ENCODE results near the gene VPS52. TPM values are rescaled to one million over a fixed set of nuclear protein-coding genes. Genes with fewer than 3 reads are reported as not detected.
"Not testable (repeated sequence)": the region's sequence is repeated elsewhere in the genome, so short reads cannot be mapped to it uniquely, and the experiment has no call there.

Gene VPS52
- total RNA-seq, 1 donor from 2014 or later = 38.8 TPM

- ATAC-seq = peak; percentile 1
Measured at GRCh38 chr6:33249732-33250630, 21.7 kb downstream of the VPS52 start.

- peak; percentile 96 for ATAC-seq
Measured at GRCh38 chr6:33248932-33249731, 22.5 kb downstream of the VPS52 start.

DNA sequence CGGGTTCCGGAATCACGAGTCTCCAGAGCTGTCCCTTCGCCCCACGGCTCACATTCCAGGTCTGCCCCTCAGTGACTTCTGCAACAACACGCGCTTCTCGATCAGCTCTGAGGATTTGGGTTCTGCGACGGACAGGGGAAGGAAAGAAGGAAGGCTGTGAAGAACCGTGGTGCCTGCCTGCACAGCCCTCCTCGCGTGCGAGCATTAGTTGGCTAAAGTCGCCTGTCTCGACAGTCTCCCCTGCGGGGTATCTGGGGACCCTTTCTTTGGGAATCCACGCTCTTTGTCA, 23.1 kb downstream of the VPS52 start:
- ATAC-seq = peak; percentile 4

- peak; percentile 75 for ATAC-seq
Measured at GRCh38 chr6:33247977-33248642, 23.6 kb downstream of the VPS52 start.

- no peak for ATAC-seq
Measured at GRCh38 chr6:33243476-33243875, 28.2 kb downstream of the VPS52 start.

DNA sequence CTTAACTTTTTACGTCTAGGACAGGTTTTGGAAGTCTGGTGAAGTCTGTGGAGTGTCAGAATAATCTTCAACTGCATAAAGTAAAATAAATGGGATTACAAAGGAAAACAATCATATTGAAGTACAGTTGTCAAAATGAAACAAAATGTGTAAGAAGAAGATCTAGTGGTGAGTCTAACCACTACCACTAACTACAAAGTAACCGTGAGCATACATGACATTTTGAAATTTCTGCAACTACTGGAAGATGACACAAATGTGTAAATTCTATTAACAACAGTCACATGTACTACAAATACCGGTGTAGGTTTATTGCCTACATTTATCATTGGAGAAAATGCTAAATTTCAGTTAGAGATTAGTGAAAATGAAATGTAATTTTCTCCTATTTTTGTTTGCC, 29.7 kb downstream of the VPS52 start:
- no peak for ATAC-seq

GRCh38 chr6:33237741-33238140, 33.9 kb downstream of the VPS52 start:
- no peak for ATAC-seq

DNA sequence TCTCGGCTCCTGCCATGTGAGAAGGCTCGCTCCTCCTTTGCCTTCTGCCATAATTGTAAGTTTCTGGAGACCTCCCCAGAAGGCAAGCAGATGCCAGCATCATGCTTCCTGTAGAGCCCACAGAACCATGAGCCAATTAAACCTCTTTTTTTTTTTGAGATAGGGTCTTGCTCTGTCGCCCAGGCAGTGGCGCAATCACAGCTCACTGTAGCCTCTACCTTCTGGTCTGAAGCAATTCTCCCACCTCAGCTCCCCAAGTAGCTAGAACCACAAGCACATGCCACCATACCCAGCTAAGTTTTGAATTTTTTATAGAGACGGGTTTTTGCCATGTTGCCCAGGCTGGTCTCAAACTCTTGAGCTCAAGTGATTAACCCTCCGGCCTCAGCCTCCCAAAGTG, 34.8 kb downstream of the VPS52 start:
- no peak for ATAC-seq

GRCh38 chr6:33236328-33236727, 35.3 kb downstream of the VPS52 start:
- ATAC-seq = no peak

GRCh38 chr6:33235221-33235634, 36.4 kb downstream of the VPS52 start:
- no peak for ATAC-seq

DNA sequence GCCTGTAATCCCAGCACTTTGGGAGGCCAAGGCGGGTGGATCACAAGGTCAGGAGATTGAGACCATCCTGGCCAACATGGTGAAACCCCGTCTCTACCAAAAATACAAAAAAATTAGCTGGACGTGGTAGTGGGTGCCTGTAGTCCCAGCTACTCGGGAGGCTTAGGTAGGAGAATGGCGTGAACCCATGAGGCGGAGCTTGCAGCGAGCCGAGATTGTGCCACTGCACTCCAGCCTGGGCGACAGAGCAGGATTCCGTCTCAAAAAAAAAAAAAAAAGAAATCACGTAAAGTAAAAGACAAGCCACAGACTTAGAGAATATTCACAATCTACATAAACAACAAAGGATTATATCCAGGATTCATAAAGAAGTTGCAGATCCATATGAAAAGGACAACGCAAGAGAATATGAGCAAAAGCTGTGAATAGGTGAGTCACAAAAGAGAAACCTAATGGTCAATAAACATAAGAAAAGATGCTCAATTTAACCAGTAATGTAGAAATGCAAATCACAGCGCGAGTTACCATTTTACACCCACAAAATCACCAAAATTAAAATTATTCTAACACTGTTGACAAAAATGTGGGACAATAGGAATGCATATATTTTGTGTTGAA, 45.1 kb downstream of the VPS52 start:
- not testable (repeated sequence) for ATAC-seq

DNA sequence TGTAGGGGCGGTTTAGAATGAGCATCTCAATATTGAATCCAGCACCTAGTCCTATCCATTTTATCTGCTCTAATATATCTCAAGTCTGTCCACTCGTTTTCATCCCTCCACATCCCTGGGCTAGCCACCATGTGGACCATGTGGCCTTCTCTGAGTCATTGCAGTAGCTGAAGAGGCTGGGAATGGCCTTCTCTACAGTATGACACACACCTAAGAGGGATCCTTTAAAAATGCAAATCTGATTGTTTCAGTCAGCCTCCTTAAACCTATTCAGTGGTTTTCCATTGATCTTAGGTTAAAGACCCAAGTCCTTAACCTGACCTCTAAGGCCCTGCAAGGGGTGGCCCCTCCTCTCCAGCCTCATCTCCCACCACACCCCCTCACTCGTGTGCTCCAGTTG, 54.0 kb downstream of the VPS52 start:
- no peak for ATAC-seq

- ATAC-seq = no peak
Measured at GRCh38 chr6:33217246-33217645, 54.4 kb downstream of the VPS52 start.

GRCh38 chr6:33216117-33216649, 55.5 kb downstream of the VPS52 start:
- ATAC-seq = no peak

DNA sequence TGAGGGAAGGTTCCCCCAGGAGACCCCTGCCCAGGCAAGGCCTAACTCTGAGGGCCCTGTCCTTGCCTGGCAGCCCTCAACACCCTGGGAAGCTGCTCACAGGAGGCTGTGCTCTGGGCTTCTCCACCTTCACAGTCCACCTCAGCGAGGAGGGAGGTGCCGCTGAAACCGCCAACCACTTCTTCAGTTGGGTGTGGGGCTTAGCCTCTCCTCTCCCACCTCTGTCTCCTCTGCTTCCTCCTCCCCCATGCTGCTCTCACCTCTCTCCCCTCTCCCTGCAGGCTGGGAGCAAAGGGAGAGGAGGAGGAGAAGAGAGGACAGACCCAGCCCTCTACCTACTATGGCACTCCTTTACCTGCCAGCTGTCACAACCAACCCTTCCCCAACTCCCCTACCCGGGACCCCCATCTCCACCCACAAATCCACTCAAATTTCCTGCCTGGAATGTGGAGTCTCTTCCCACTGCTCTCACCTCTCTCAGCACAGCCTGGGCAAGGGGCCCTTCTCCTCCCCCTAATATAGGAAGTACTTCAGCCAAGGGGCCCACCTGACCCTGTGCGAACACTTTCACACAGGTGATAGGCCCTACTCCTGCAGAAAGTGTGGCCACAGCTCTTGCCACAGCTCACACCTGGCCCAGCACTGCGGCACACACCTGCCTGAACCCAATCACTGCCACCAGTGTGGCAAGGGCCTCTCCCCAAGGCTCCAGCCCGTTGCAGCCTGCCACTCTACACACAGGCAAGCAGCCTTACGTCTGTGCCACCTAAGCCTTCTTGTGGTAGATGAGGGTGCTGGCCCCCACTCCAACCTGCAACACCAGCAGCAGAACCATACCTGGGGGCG, 56.2 kb downstream of the VPS52 start:
- ATAC-seq = no peak

GRCh38 chr6:33213989-33214335, 57.7 kb downstream of the VPS52 start:
- ATAC-seq = peak; percentile 3

DNA sequence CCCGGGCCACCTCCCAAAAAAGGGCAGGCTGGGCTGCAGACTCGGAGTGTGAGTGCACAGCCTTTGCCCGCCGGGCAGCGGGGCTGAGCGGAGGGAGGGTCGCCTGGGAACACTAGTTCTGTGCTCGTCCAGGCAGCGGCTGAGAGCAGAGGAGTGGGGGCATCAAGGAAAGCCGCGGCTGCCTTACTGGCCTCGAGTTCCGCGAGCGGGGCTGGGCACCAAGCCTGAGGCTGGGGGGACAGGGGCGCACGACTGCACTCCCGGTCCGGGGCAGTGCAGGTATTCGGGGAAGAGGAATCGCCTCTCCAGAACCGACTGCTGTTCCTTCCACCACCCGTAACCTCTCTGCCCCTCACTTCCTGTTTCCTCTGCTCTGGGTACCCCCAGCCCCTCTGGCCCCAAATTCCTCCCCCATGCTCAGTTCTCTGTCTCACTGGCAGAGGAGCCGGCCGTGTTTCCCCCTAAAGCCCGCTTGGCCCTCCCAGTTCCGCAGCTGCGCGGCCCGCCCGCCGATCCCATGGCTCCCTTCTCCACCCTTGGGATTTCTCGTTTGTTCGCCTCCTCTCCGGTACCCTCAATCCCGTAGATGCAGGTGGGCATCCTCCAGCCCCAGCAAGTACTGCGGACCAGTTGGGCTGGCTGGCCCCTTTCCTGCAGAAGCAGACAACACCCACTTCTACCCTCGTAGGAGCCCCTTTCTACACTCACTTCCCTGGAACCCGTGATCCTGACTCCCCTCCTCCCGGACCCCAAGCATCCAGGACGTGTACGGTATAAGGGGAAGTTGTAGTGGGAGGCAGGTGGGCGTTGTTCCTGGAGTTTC, 58.3 kb downstream of the VPS52 start:
- peak; percentile 2 for ATAC-seq

- no peak for ATAC-seq
Measured at GRCh38 chr6:33212857-33213165, 58.9 kb downstream of the VPS52 start.

- ATAC-seq = no peak
Measured at GRCh38 chr6:33211666-33212422, 59.8 kb downstream of the VPS52 start.

DNA sequence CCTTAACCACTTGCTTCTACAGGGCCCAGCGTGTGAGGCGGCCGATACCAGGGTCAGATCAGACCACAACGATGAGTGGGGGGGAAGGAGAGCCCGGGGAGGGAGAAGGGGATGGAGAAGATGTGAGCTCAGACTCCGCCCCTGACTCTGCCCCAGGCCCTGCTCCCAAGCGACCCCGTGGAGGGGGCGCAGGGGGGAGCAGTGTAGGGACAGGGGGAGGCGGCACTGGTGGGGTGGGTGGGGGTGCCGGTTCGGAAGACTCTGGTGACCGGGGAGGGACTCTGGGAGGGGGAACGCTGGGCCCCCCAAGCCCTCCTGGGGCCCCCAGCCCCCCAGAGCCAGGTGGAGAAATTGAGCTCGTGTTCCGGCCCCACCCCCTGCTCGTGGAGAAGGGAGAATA, 60.5 kb downstream of the VPS52 start:
- ATAC-seq = no peak

All from esophagus mucosa (tissue), 1 donor.